GM06990 (cell line): ENCODE measurements around the gene LTC4S.

ENCODE experiments used
- DNase-seq: peaks from one replicate; pipeline ENCODE4 v3.0.0-alpha.2; 2011; ENCODE audit not compliant: insufficient read length; ENCODE audit errors: extremely low read depth
- H3K27me3 ChIP-seq: replicated peaks from 2 replicates; pipeline ENCODE4 v1.6.0; 2011; ENCODE audit warnings: low read length; ENCODE audit not compliant: control insufficient read depth, insufficient read depth
- H3K36me3 ChIP-seq: 2 replicates; pipeline ENCODE4 v1.5.1; 2011; ENCODE audit warnings: low read length; ENCODE audit not compliant: control insufficient read depth, insufficient read depth
- H3K4me3 ChIP-seq: replicated peaks from 2 replicates; pipeline ENCODE4 v1.5.1; 2011; ENCODE audit warnings: low read depth, mild to moderate bottlenecking, control low read depth, low read length
- CTCF ChIP-seq: IDR thresholded peaks from 2 replicates; pipeline ENCODE4 v1.5.1; 2011; ENCODE audit warnings: low read length, control low read depth, mild to moderate bottlenecking, inconsistent platforms; ENCODE audit not compliant: insufficient read depth, poor library complexity, severe bottlenecking

LTC4S gene

GRCh38 chr5:179777909-179778308 is 15.9 kb upstream of the LTC4S start:
- Histone ChIP-seq H3K36me3 (peaks cover 22% of the 10 kb centered on the region), H3K27me3 (no peaks in the 10 kb centered on the region), H3K4me3 (no peak overlapping the region)
- DNase-seq: no peak
- no peak for TF ChIP-seq CTCF

- TF ChIP-seq CTCF: no peak
- no peak for DNase-seq
- H3K4me3 ChIP-seq: no peak overlapping the region
- peaks cover 19% of the 10 kb centered on the region for H3K36me3 ChIP-seq
- H3K27me3 ChIP-seq: no peaks in the 10 kb centered on the region
These were observed 15.2 kb upstream of the LTC4S start for GRCh38 chr5:179778591-179778990.

- Histone ChIP-seq H3K4me3 (no peak overlapping the region), H3K36me3 (peaks cover 14% of the 10 kb centered on the region), H3K27me3 (no peaks in the 10 kb centered on the region)
- DNase-seq: no peak
- TF ChIP-seq CTCF: no peak
These were observed 14.0 kb upstream of the LTC4S start for GRCh38 chr5:179779826-179780225.

GRCh38 chr5:179780362-179780761 is 13.4 kb upstream of the LTC4S start:
- Histone ChIP-seq H3K36me3 (peaks cover 14% of the 10 kb centered on the region), H3K27me3 (no peaks in the 10 kb centered on the region), H3K4me3 (no peak overlapping the region)
- no peak for TF ChIP-seq CTCF
- no peak for DNase-seq

- Histone ChIP-seq H3K4me3 (no peak overlapping the region), H3K36me3 (peaks cover 10% of the 10 kb centered on the region), H3K27me3 (no peaks in the 10 kb centered on the region)
- no peak for TF ChIP-seq CTCF
- no peak for DNase-seq
These were observed 11.9 kb upstream of the LTC4S start for GRCh38 chr5:179781846-179782245.

GRCh38 chr5:179783128-179783527 is 10.7 kb upstream of the LTC4S start:
- Histone ChIP-seq H3K27me3 (no peaks in the 10 kb centered on the region), H3K36me3 (peaks cover 4% of the 10 kb centered on the region), H3K4me3 (no peak overlapping the region)
- no peak for TF ChIP-seq CTCF
- DNase-seq: no peak
